Skeletal muscle tissue (tissue), 4 donors: ENCODE data around the gene NDUFB2. TPM values are rescaled to one million over a fixed set of nuclear protein-coding genes. Genes with fewer than 3 reads are reported as not detected.
"Not testable (repeated sequence)": the region's sequence is repeated elsewhere in the genome, so short reads cannot be mapped to it uniquely, and the experiment has no call there.

Experiments used
- H3K27ac ChIP-seq: one replicate; pipeline ENCODE4 v1.7.0; 2013; ENCODE audit warnings: mild to moderate bottlenecking, low read depth, low read length, inconsistent platforms
- H3K27me3 ChIP-seq, 3 donors: one replicate each; pipeline ENCODE4 v1.7.0; 2013; ENCODE audit warnings: low read length in 3 of 3; ENCODE audit not compliant: control insufficient read depth in 3 of 3, insufficient read depth in 3 of 3
- H3K36me3 ChIP-seq, 3 donors: one replicate each; pipeline ENCODE4 v1.7.0; 2013; ENCODE audit warnings: low read length in 3 of 3; ENCODE audit not compliant: control insufficient read depth in 3 of 3, insufficient read depth in 3 of 3
- H3K4me1 ChIP-seq, 3 donors: one replicate each; pipeline ENCODE4 v1.7.0; 2013; ENCODE audit warnings: low read length in 3 of 3, mild to moderate bottlenecking in 3 of 3; ENCODE audit not compliant: control insufficient read depth in 3 of 3, insufficient read depth in 3 of 3
- H3K4me3 ChIP-seq, 3 donors: one replicate each; pipeline ENCODE4 v1.7.0; 2013; ENCODE audit warnings: low read length in 3 of 3
- H3K9ac ChIP-seq, 3 donors: one replicate each; pipeline ENCODE4 v1.7.0; 2013; ENCODE audit warnings: low read length in 3 of 3, mild to moderate bottlenecking in 3 of 3, moderate library complexity in 2 of 3, low read depth in 1 of 3
- H3K9me3 ChIP-seq, 3 donors: one replicate each; pipeline ENCODE4 v1.7.0; 2013; ENCODE audit warnings: low read length in 3 of 3; ENCODE audit not compliant: control insufficient read depth in 3 of 3
- total RNA-seq: library from RNA; depleted of rRNA; stranded (reverse); fragments of >200 nt; gene quantifications from one replicate; pipeline ENCODE4 v1.2.3, GENCODE V29; 2014
- donor health status: Osteomylitis.

The NDUFB2 gene
- total RNA-seq, 1 donor from 2014 or later = 38.1 TPM

DNA sequence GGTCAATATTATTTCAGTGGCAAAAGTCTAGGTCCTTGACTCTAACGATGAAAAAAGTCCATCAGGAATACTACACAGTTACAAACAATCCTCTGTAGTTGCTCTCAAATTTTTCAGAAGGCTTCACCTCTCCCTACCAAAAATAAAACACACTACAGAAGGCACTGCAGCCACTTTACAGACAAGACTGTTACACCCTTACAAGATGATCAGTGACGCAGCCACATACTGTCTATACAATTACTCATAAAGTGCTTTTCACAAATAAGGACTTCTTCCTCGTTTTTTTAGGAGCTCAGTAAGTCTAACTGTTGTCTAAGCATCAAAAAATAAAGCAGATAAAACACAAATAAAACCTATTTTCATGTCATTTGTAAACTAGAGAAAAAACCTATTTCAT, 27.1 kb downstream of the NDUFB2 start:
- Histone ChIP-seq H3K9ac (no peak overlapping the region), H3K4me3 (no peak overlapping the region)

DNA sequence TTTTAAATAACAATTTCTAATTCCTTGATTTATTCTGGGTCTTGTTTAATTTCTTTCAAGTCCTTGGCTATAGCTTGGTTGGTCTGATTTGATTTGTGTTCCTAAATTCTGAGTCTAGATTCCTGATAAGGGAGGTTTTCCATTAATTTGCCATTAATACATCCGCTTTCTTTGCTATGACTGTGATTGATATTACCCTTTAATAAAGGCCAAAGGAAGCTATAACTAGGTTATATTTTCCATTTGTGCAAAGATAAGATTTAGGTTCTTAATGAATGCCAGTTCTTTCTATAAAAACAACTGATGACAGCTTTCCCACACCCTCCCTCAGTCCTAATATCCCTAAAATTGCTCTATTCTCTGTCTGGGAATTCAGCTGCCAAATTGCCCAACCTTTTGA, 28.2 kb downstream of the NDUFB2 start:
- no peaks in the 10 kb centered on the region for H3K4me1 ChIP-seq

More for the DNA sequence above, 27.1 kb downstream of the NDUFB2 start:
- Histone ChIP-seq H3K4me1 (no peaks in the 10 kb centered on the region), H3K27ac (no peak overlapping the region), H3K36me3 (no peaks in the 10 kb centered on the region), H3K27me3 (no peaks in the 10 kb centered on the region), H3K9me3 (no peaks in the 10 kb centered on the region)

DNA sequence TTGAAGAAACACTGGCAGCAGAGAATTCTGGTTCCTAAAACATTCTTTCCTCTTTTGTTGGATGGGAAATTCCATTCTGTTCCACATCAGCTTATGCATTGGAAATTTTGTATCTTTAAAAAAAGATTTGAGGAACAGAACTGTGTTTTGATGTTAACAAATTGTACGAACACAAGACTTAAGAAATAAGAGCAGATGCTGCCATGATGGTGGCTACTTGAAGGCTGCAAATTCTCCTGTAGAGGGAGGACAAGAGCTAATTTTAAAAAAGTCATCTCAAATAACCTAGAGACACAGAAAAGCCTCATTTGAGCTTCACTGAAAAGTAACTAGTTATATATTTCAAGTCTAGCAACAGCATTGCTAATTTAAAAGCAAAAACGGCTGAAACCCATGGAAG, 29.8 kb downstream of the NDUFB2 start:
- no peaks in the 10 kb centered on the region for H3K36me3 ChIP-seq
- no peaks in the 10 kb centered on the region for H3K4me1 ChIP-seq
- no peak overlapping the region for H3K9ac ChIP-seq
- H3K9me3 ChIP-seq = no peaks in the 10 kb centered on the region
- no peaks in the 10 kb centered on the region for H3K27me3 ChIP-seq
- H3K4me3 ChIP-seq = no peak overlapping the region
- no peak overlapping the region for H3K27ac ChIP-seq

More for the DNA sequence above, 28.2 kb downstream of the NDUFB2 start:
- Histone ChIP-seq H3K36me3 (no peaks in the 10 kb centered on the region), H3K27me3 (no peaks in the 10 kb centered on the region), H3K9me3 (no peaks in the 10 kb centered on the region), H3K27ac (no peak overlapping the region), H3K9ac (no peak overlapping the region), H3K4me3 (no peak overlapping the region)

DNA sequence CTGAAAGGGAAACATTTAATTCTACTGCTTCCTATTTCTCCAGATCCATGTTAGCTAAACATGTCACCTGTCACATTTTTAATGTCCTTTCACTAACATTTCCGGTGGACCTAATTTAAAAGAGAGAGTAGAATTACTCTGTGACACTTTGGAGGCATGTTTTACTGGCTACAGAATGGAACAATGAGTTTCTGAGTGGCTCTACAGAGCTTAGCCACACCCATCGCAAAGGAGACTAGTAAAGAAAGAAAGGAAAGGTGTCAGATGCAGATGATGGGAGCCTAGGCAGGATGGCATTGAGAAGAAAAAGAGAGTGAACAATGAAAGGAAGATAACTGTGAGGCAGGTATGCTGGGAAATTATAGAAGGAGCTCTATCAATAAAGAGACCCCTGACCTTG, 35.9 kb downstream of the NDUFB2 start:
- Histone ChIP-seq H3K4me3 (no peak overlapping the region), H3K36me3 (peaks cover 0 to 4% (median 0%) of the 10 kb centered on the region in 3 donors), H3K27ac (no peak overlapping the region), H3K27me3 (no peaks in the 10 kb centered on the region), H3K4me1 (no peaks in the 10 kb centered on the region), H3K9ac (no peak overlapping the region), H3K9me3 (no peaks in the 10 kb centered on the region)

DNA sequence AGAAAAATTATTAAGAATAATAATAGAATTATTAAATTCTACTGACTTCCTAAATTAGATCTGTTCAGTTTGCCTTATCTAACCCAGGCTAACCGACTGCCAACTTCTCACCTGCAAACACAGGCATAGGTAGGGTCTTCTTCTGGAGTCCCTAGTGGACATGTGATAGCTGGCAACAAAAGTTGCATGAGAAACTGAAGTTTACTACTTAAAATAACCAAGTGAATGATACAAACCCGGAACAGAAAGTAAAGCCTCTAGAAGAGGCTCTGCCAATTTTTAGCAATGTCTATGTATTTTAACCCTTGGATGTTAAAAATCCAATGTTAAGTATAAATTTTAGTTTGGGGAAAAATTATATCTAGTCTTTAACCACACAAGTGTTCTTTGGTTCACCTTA, 37.6 kb downstream of the NDUFB2 start:
- Histone ChIP-seq H3K36me3 (peaks cover 0 to 12% (median 3%) of the 10 kb centered on the region in 3 donors), H3K4me1 (no peaks in the 10 kb centered on the region), H3K27me3 (no peaks in the 10 kb centered on the region), H3K9ac (no peak overlapping the region), H3K9me3 (no peaks in the 10 kb centered on the region), H3K27ac (no peak overlapping the region), H3K4me3 (no peak overlapping the region)

DNA sequence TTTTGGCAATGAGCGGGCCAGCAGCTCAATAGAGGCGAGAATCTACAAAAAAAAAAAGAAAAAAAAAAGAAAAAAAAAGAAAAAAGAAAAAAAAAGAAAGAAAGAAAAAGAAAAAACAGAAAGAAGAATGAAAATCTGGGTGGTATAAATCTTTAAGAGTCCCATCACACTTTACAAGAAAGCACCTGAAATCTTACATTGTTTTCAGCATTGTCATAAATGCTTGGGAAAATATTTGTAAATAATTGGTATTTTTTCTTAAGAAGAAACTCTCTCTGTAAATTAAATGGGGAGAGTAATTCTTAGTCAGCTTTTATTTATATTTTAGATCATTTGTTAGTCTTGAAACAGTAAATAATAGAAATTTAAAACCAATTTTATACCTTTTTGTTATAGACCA, 38.2 kb downstream of the NDUFB2 start:
- H3K9ac ChIP-seq = no peak overlapping the region
- no peaks in the 10 kb centered on the region for H3K27me3 ChIP-seq
- peaks cover 2 to 17% (median 7%) of the 10 kb centered on the region in 3 donors for H3K36me3 ChIP-seq
- H3K27ac ChIP-seq = no peak overlapping the region
- H3K4me1 ChIP-seq = no peaks in the 10 kb centered on the region
- H3K4me3 ChIP-seq = no peak overlapping the region
- no peaks in the 10 kb centered on the region for H3K9me3 ChIP-seq

DNA sequence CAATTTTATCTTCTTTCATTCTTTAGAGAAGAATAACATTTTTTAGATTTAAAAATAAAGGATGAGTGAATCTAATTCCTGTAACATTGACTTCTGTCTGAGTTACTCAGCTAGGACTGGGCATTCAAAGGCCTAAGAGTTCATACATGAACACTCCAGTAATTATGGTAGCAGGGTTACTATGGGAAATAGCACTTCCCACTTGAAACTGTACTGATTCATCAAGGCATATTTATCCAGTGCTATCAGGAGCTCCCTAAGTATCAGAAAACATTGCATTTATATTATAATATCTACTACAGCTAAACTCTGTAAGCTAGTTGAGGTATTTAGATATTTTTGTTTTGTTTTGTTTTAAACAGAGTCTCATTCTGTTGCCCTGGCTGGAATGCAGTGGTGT, 41.8 kb downstream of the NDUFB2 start:
- no peaks in the 10 kb centered on the region for H3K9me3 ChIP-seq
- no peak overlapping the region for H3K27ac ChIP-seq
- H3K36me3 ChIP-seq = peaks cover 2 to 19% (median 8%) of the 10 kb centered on the region in 3 donors
- H3K9ac ChIP-seq = no peak overlapping the region
- H3K27me3 ChIP-seq = no peaks in the 10 kb centered on the region
- no peaks in the 10 kb centered on the region for H3K4me1 ChIP-seq
- no peak overlapping the region for H3K4me3 ChIP-seq

DNA sequence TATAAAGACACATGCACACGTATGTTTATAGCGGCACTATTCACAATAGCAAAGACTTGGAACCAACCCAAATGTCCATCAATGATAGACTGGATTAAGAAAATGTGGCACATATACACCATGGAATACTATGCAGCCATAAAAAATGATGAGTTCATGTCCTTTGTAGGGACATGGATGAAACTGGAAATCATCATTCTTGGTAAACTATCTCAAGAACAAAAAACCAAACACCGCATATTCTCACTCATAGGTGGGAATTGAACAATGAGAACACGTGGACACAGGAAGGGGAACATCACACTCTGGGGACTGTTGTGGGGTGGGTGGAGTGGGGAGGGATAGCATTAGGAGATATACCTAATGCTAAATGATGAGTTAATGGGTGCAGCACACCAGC, 46.7 kb downstream of the NDUFB2 start:
- not testable (repeated sequence) for H3K9me3 ChIP-seq, H3K4me3 ChIP-seq, H3K27ac ChIP-seq, H3K27me3 ChIP-seq, H3K4me1 ChIP-seq, H3K9ac ChIP-seq
- H3K36me3 ChIP-seq = peaks cover 2 to 17% (median 8%) of the 10 kb centered on the region in 3 donors

DNA sequence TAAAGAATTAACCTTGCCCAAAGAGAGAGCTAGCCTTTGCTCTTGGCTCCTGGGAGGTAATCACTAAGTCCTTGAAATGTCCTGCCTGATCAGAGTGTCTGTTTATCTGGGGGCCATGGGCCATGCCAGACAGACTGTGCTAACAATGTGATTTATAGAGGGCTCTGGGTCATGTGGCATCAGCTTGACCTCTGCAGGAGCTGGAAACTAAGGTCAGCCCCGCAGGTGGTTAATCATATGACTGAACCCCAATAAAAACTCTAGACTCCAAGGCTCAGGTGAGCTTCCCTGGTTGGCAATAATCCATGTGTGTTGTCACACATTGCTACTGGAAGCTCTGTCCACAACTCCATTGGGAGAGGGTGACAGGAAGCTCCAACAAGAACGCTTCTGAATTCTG, 47.5 kb downstream of the NDUFB2 start:
- no peak overlapping the region for H3K9ac ChIP-seq
- no peak overlapping the region for H3K27ac ChIP-seq
- no peaks in the 10 kb centered on the region for H3K4me1 ChIP-seq
- no peaks in the 10 kb centered on the region for H3K27me3 ChIP-seq
- no peaks in the 10 kb centered on the region for H3K9me3 ChIP-seq
- no peak overlapping the region for H3K4me3 ChIP-seq
- peaks cover 3 to 13% (median 5%) of the 10 kb centered on the region in 3 donors for H3K36me3 ChIP-seq

DNA sequence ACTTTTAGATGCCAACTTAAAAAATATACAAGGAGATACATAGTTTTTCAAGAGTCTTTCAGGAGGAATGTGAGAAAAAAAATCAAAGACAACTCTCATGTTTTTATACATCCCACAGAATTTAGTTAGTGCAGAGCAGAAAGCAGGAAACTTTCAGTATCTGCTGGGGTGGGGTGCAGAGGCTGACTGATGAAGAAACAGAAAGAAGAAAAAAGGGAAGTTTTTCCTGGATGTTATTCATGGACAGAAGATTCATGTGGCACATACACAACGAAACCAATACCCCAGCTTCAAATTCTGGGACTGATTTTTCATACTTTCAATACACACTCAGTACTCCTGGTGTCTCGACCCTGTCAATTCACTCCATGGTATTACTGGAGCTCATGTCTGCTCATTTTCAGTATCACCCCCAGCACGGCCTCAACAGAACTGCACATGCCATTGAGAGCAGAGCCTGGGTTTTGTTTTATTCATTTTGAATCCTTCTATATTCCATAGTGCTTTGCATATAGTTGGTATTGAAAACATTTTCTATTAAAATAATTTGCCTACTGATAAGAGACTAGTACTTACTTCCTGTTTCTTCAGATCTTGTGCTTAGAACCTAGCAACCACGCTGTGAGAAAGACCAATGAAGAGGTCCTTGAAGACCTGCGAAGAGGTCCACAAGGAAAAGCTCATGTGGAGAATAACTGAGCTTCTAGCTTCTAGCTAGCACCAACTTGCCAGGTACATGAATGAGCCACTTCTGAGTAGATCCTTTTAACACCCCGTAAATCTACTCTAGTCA, 49.0 kb downstream of the NDUFB2 start:
- H3K4me1 ChIP-seq = no peaks in the 10 kb centered on the region
- H3K4me3 ChIP-seq = no peak overlapping the region
- H3K27me3 ChIP-seq = no peaks in the 10 kb centered on the region
- H3K9me3 ChIP-seq = no peaks in the 10 kb centered on the region
- no peak overlapping the region for H3K9ac ChIP-seq
- peaks cover 0 to 10% (median 2%) of the 10 kb centered on the region in 3 donors for H3K36me3 ChIP-seq
- no peak overlapping the region for H3K27ac ChIP-seq
